Stimulated activated CD4-positive, alpha-beta T cell treated with anti-CD3 and anti-CD28 coated beads, Interleukin-4, amount 100 ng/mL, for 24 hours (primary cell): Measurements from ENCODE around the gene CKMT1B.
"Not testable (repeated sequence)": the region's sequence is repeated elsewhere in the genome, so short reads cannot be mapped to it uniquely, and the experiment has no call there.

ENCODE experiments used
- DNase-seq: peaks from one replicate; pipeline ENCODE4 v3.0.0-alpha.2; 2020

The CKMT1B gene

GRCh38 chr15:43593328-43594190, at the start of gene CKMT1B:
Gene CKMT1B (plus strand): TSS chr15:43594027. CDS start chr15:43594219, 192 bp downstream.
- DNase-seq = not testable (repeated sequence)

DNA sequence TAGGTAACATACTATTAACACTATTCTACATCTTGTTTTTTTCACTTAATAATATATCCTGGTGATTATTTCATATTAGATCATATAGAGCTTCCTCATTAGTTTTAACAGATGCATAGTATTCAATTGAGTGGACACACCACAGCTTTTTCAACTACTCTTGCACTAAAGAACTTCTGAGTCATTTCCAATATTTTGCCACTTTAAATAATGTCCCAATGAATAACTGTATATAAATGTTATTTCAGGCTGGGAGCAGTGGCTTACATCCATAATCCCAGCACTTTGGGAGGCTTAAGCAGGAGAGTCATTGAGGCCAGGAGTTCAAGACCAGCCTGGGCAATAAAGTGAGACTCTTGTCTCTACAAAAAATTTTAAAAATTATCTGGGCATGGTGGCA, 49.6 kb upstream of the CKMT1B start:
- no peak for DNase-seq

DNA sequence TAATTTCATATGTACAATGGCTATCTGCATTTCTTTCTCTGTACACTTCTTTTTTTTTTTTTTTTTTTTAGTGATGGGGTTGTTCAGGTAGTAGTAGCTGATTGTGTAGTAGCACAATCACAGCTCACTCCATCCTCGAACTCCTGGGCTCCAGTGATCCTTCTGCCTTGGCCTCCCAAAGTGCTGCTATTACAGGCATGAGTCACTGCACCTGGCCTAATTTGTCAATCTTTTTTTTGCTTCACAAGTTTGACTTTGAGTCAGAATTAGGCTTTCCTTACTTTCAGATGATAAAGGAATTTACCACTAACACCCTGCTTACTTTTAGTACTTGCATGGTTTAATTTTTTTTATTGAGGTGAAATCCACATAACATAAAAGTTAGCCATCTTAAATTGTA, 48.4 kb upstream of the CKMT1B start:
- DNase-seq = no peak

GRCh38 chr15:43547539-43547938, 46.3 kb upstream of the CKMT1B start:
- no peak for DNase-seq

DNA sequence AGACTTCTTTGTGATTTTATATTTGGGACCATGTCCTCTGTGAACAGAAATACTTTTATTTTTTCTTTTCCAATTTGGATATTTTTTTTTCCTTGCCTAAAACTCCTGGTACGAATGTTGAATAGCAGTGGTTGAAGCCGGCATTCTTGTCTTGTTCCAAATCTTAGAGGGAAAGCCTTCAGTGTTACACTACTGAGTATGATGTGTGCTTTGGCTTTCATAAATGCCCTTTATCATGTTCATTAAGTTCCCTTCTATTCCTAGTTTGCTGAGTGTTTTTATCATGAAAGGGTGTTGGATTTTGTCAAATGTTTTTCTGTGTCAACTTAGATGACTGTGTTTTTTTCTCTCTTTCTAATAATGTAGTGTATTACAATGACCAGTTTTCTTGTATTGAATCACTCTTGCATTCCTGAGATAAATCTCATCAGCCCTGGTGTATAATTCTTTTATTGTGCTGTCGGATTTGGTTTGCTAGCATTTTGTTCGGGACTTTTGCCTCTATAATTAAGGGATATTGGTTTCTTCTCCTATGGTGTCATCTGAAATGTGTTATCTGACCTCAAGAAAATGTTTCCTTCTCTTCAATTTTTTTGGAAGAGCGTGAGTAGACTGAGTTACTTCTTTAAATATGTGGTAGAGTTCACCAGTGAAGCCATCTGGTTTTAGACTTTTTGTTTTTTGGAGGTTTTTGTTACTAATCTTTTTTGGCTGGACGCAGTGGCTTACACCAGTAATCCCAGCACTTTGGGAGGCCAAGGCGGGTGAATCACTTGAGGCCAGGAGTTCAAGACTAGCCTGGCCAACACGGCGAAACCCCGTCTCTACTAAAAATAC, 43.1 kb upstream of the CKMT1B start:
- no peak for DNase-seq

DNA sequence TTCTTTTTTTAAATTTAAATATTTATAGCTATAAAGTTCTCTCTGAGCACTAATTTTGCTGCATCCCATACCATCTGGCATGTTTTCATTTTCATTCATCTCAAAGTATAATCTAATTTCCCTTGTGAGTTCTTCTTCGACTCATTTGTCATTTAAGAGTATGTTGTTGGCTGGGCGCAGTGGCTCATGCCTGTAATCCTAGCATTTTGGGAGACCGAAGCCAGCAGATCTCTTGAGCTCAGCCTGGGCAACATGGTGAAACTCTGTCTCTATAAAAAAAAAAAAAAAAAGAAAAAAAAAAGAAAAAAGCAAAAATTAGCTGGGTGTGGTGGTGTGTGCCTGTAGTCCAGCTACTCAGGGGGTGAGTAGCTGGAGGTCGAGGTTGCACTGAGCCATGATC, 41.6 kb upstream of the CKMT1B start:
- no peak for DNase-seq

GRCh38 chr15:43552986-43553385, 40.8 kb upstream of the CKMT1B start:
- no peak for DNase-seq

GRCh38 chr15:43562753-43563152, 31.1 kb upstream of the CKMT1B start:
- DNase-seq = not testable (repeated sequence)

- DNase-seq = not testable (repeated sequence)
These were observed 30.0 kb upstream of the CKMT1B start for GRCh38 chr15:43563793-43564192.

- not testable (repeated sequence) for DNase-seq
These were observed 27.2 kb upstream of the CKMT1B start for GRCh38 chr15:43566615-43567014.

- DNase-seq = not testable (repeated sequence)
These were observed 19.2 kb upstream of the CKMT1B start for GRCh38 chr15:43574607-43575006.

DNA sequence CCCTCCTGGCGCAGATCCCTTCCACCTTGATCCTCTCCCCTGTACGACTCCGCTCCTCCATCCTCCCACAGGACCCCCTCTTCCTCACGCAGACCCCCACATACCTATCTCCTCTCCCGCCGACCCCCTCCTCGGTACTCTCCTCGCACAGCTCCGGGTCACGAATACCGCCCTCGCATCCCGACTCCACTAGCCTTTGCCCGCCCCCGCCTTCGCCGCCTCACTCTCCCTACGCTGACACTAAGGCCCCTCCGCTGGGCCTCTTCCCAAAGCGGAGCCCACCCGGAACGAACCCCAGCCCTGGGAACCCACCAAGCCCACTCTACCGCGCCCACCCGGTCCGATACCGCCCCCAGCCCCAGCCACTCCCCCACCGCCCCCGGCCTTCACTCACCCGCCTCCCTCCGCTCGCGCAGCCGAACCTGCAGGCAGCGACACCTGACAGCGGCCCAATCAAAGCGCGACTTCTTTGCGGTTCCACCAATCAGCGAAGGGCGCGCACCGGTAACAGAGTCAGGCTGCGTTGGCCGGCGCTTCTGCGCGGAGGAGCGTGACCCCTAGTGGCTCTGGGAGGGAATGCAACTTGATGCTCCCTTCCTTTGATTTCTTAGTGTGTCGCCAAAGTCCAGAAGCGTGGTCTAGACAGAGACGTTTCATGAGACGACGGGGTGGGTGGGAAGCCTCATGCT, 3.9 kb upstream of the CKMT1B start, which contains the start of gene PPIP5K1:
Gene PPIP5K1 (minus strand): TSS at position 431 of the 689 bp plus-strand sequence. CDS start 5,704 bp downstream, outside the sequence.
- not testable (repeated sequence) for DNase-seq

DNA sequence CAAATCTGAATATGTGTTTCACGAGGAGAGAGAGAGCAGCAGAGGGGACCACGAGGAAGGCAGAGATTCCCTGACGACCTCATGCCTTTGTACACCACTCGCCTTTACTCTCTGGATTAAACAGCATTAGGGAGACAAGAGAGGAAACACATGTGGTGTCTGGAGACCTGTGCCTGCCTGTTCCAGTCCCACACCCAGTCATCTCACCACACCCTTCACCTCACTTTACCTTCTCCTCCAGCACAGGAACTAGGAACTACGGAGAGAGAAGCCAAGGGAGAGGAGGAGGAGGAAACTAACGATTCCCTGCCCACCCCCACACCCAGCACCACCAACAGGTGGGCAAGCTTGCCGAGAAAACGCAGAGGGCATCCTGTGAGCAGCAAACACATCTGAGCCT, 986 bp upstream of the CKMT1B start:
- DNase-seq = not testable (repeated sequence)

DNA sequence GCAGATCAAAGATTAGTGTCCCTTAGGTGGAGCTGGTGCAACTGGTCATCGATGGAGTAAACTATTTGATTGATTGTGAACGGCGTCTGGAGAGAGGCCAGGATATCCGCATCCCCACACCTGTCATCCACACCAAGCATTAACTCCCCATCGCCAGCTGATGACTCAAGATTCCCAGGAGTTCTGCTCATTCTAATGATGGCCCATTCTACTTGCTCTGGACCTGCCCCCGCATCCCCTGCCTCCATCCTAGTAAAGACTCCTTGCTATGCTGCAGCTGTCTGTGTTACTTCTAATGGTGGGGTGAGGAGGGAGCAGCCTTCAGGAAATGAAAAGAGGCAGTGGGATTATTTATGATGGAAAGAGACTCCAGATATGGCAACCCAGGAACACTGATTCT, 5.3 kb downstream of the CKMT1B start:
- not testable (repeated sequence) for DNase-seq

- not testable (repeated sequence) for DNase-seq
These were observed 6.4 kb downstream of the CKMT1B start for GRCh38 chr15:43600200-43600599.

DNA sequence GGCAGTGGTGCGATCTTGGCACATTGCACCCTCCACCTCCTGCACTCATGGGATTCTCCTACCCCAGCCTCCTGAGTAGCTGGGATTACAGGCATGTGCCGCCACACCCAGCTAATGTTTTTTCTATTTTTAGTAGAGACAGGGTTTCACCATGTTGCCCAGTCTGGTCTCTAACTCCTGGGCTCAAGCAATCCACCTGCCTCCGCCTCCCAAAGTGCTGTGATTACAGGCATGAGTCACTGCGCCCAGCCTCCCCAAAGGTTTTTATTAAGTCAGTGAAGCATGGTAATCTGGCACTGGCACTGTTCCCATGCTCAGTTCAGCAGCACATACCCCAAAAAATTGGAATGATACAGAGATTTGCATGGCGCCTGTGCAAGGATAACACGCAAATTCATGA, 8.4 kb downstream of the CKMT1B start:
- DNase-seq = not testable (repeated sequence)

- DNase-seq = not testable (repeated sequence)
These were observed 23.9 kb downstream of the CKMT1B start for GRCh38 chr15:43617750-43618149.

GRCh38 chr15:43618700-43619099, 24.9 kb downstream of the CKMT1B start, which contains the start of gene STRC:
Gene STRC (minus strand): TSS chr15:43618800. CDS start chr15:43618722, 78 bp downstream.
- not testable (repeated sequence) for DNase-seq

DNA sequence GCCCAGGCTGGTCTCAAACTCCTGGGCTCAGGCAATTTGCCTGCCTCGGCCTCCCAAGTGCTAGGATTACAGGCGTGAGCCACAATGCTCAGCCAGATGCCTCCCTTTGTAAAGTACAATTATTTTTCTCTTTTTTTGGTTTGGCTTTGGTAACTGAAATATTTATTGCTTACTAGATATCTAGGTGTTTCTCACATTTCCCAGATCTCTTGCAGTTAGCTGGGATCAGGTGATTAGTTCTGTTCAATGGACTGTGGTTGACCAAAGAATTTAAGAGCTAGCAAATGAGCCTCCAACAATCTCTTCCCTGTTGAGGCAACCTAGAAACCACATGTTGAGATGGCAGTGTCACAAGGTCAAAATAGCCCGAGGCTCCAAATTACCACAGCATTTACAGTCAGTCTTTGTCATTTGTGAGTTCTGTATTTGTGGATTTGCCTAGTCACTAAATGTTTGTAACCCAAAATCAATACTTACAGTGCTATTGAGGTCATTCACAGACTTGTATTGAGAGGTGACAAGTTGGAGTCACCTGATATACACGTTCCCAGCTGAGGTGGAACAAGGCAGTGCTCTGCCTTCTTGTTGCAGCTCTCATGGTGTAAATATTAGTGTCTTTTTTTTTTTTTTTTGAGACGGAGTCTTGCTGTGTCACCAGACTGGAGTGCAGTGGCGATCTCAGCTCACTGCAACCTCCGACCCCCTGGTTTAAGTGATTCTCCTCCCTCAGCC, 28.4 kb downstream of the CKMT1B start:
- DNase-seq = not testable (repeated sequence)

GRCh38 chr15:43625106-43625505, 31.3 kb downstream of the CKMT1B start:
- no peak for DNase-seq

DNA sequence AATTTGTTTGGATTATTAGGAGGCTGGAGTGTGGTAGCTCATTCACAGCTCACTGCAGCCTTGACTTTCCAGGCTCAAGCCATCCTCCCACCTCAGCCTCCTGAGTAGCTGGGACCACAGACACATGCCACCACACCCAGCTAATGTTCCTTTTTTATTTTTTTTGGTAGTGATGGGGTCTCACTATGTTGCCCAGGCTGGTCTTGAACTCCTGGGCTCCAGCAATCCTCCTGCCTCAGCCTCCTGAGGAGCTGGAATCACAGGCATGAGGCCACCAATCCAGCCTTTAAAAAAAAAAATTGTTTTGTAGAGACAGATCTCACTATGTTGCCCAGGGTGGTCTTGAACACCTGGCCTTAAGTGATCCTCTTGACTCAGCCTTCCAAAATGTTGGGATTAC, 33.1 kb downstream of the CKMT1B start:
- not testable (repeated sequence) for DNase-seq
